ENCODE results near the gene PKP2.

Gene PKP2

DNA sequence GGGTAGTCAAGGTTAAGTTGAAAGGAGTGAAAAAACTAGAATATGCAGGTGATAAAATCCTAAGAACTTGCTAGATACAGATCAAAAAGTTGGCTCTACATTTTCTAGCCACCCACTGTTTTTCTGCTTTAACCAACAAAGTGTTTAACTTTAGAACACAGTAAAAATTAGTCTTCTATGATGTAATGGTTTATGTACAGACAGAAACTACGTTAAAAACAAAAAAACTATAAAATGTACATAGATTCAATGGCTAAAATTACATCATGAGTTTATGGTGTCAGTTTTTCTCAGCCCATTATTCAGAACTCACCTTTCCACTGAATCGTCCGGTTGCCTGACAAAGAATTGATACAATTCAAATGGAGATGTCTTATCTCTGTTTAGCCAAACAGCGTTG, 143.0 kb downstream of the PKP2 start:
- no peak for TF ChIP-seq CTCF (IDR thresholded peaks at IDR 0.05; ENCODE audit: low read depth, low read length, missing control alignments)
- no peak for DNase-seq (ENCODE audit: low read depth)
- H3K4me3 ChIP-seq (ENCODE audit: low read depth, low read length), result peak overlapping the region; percentile 76
- in situ Hi-C loops (cut with HindIII; ENCODE audit: low sequenced_read_pairs), result no loop called here

- no peak overlapping the region for H3K4me3 ChIP-seq (ENCODE audit: low read depth, low read length)
- no peak for DNase-seq (ENCODE audit: low read depth)
- TF ChIP-seq CTCF (IDR thresholded peaks at IDR 0.05; ENCODE audit: low read depth, low read length, missing control alignments), result no peak
- in situ Hi-C loops (cut with HindIII; ENCODE audit: low sequenced_read_pairs), result no loop called here
Observed at GRCh38 chr12:32743264-32743663, 153.3 kb downstream of the PKP2 start.

GRCh38 chr12:32742133-32742532, 154.4 kb downstream of the PKP2 start:
- H3K4me3 ChIP-seq (ENCODE audit: low read depth, low read length), result no peak overlapping the region
- no peak for DNase-seq (ENCODE audit: low read depth)
- in situ Hi-C loops (cut with HindIII; ENCODE audit: low sequenced_read_pairs), result no loop called here
- TF ChIP-seq CTCF (IDR thresholded peaks at IDR 0.05; ENCODE audit: low read depth, low read length, missing control alignments), result no peak

All from astrocyte of the cerebellum (primary cell).